Mucosa of rectum (tissue), 2 donors: ENCODE data around the gene ADAP1.

Experiments
- H3K27ac ChIP-seq, 2 donors: one replicate each; pipeline ENCODE4 v1.7.0; 2013; ENCODE audit warnings: inconsistent platforms in 2 of 2, low read depth in 2 of 2, low read length in 2 of 2
- H3K27me3 ChIP-seq, 2 donors: one replicate each; pipeline ENCODE4 v1.7.0; 2013; ENCODE audit warnings: low read length in 2 of 2; ENCODE audit not compliant: control insufficient read depth in 2 of 2, insufficient read depth in 2 of 2
- H3K36me3 ChIP-seq, 2 donors: one replicate each; pipeline ENCODE4 v1.7.0; 2013; ENCODE audit warnings: low read length in 2 of 2; ENCODE audit not compliant: control insufficient read depth in 2 of 2, insufficient read depth in 2 of 2
- H3K4me1 ChIP-seq, 2 donors: one replicate each; pipeline ENCODE4 v1.7.0; 2013; ENCODE audit warnings: low read length in 2 of 2, mild to moderate bottlenecking in 1 of 2; ENCODE audit not compliant: control insufficient read depth in 2 of 2, insufficient read depth in 2 of 2
- H3K4me3 ChIP-seq, 2 donors: one replicate each; pipeline ENCODE4 v1.7.0; 2013; ENCODE audit warnings: low read length in 2 of 2
- H3K9ac ChIP-seq, 2 donors: one replicate each; pipeline ENCODE4 v1.7.0; 2013; ENCODE audit warnings: low read length in 2 of 2, low read depth in 1 of 2, mild to moderate bottlenecking in 1 of 2
- H3K9me3 ChIP-seq, 2 donors: one replicate each; pipeline ENCODE4 v1.7.0; 2013; ENCODE audit warnings: low read length in 2 of 2; ENCODE audit not compliant: control insufficient read depth in 2 of 2
- donor health status: healthy.
- donor health status: Normal muscosa, but diverticular disease.

Gene ADAP1

DNA sequence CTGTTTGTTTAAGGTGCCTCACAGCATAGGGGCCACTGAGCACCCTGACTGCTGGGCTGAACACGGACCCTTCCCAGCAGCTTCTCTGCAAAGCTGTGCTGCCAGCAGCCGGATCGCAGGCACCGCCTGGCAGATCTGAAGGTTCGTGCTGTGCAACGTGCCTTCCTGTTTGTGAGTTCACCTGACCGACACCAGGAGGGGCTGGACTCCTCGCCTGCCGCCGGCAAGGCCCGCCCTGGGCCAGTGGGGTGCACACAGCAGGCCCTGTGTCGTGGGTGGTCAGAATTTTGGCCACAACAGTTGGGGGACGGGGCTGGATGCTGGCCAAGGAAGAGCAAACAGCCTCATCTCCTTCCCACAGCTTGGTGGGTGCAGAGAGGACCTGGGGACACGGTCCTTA lies 41.1 kb upstream of the ADAP1 start:
- no peak overlapping the region for H3K9ac ChIP-seq
- peaks cover 3 to 4% of the 10 kb centered on the region in 2 donors for H3K36me3 ChIP-seq
- H3K27me3 ChIP-seq = peaks cover 0 to 3% of the 10 kb centered on the region in 2 donors
- no peak overlapping the region for H3K27ac ChIP-seq
- H3K4me1 ChIP-seq = peaks cover 4 to 12% of the 10 kb centered on the region in 2 donors
- H3K4me3 ChIP-seq = no peak overlapping the region
- H3K9me3 ChIP-seq = no peaks in the 10 kb centered on the region

DNA sequence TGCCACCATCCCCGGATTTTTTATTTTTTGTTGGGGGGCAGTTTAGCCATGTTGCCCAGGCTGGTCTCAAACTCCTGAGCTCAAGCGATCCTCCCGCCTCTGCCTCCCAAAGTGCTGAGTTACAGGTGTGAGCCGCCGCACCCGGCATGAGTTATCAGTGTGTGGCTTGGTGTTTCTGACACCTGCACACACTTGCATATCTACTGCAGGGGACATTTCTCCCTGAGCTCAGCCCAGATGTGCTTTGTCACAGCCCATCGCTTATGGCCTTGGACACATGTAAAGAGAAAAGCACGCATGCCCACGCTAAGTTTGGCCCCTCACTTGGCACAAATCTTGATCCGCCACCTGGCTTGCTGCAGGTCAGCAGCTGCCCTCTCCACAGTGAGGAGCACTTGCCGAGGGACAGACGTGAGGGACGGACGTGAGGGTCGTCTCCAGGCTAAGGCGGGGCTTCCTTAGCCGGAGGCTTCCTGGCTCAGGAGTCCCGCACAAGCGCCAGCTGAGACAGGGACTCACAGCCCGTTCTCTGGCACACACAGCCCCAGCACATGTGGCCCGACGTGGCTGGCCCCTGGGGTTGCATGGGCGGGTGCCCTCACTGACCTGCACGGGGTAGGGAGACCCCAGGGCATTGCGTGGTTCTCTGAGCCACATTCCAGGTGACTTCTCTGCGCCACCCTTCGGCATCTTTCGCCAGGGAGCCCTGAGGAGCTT lies 40.3 kb upstream of the ADAP1 start:
- Histone ChIP-seq H3K9ac (no peak overlapping the region), H3K27me3 (peaks cover 0 to 3% of the 10 kb centered on the region in 2 donors), H3K27ac (no peak overlapping the region), H3K4me3 (no peak overlapping the region), H3K36me3 (peaks cover 3 to 4% of the 10 kb centered on the region in 2 donors), H3K4me1 (peaks cover 4 to 12% of the 10 kb centered on the region in 2 donors), H3K9me3 (no peaks in the 10 kb centered on the region)

- no peak overlapping the region for H3K9ac ChIP-seq
- peaks cover 0 to 3% of the 10 kb centered on the region in 2 donors for H3K27me3 ChIP-seq
- H3K36me3 ChIP-seq = peaks cover 3 to 4% of the 10 kb centered on the region in 2 donors
- peaks cover 8 to 9% of the 10 kb centered on the region in 2 donors for H3K4me1 ChIP-seq
- H3K9me3 ChIP-seq = no peaks in the 10 kb centered on the region
- H3K27ac ChIP-seq = no peak overlapping the region
- no peak overlapping the region for H3K4me3 ChIP-seq
Measured at GRCh38 chr7:992709-993607, 38.5 kb upstream of the ADAP1 start.

- H3K27me3 ChIP-seq = peaks cover 0 to 3% of the 10 kb centered on the region in 2 donors
- H3K9me3 ChIP-seq = no peaks in the 10 kb centered on the region
- peaks cover 3 to 4% of the 10 kb centered on the region in 2 donors for H3K36me3 ChIP-seq
- no peak overlapping the region for H3K4me3 ChIP-seq
- H3K4me1 ChIP-seq = peaks cover 2 to 9% of the 10 kb centered on the region in 2 donors
- H3K9ac ChIP-seq = no peak overlapping the region
- no peak overlapping the region for H3K27ac ChIP-seq
Measured at GRCh38 chr7:991729-992656, 37.5 kb upstream of the ADAP1 start.

GRCh38 chr7:990933-991728 lies 36.7 kb upstream of the ADAP1 start:
- peaks cover 0 to 9% of the 10 kb centered on the region in 2 donors for H3K4me1 ChIP-seq
- peaks cover 0 to 3% of the 10 kb centered on the region in 2 donors for H3K27me3 ChIP-seq
- H3K4me3 ChIP-seq = no peak overlapping the region
- H3K27ac ChIP-seq = no peak overlapping the region
- no peaks in the 10 kb centered on the region for H3K36me3 ChIP-seq
- no peak overlapping the region for H3K9ac ChIP-seq
- H3K9me3 ChIP-seq = no peaks in the 10 kb centered on the region

- H3K4me3 ChIP-seq = no peak overlapping the region
- peaks cover 0 to 9% of the 10 kb centered on the region in 2 donors for H3K4me1 ChIP-seq
- H3K9ac ChIP-seq = no peak overlapping the region
- peaks cover 0 to 3% of the 10 kb centered on the region in 2 donors for H3K27me3 ChIP-seq
- no peaks in the 10 kb centered on the region for H3K36me3 ChIP-seq
- no peak overlapping the region for H3K27ac ChIP-seq
- H3K9me3 ChIP-seq = no peaks in the 10 kb centered on the region
Measured at GRCh38 chr7:990352-990932, 36.0 kb upstream of the ADAP1 start.

- no peak overlapping the region for H3K9ac ChIP-seq
- peaks cover 0 to 9% of the 10 kb centered on the region in 2 donors for H3K4me1 ChIP-seq
- no peak overlapping the region for H3K27ac ChIP-seq
- H3K36me3 ChIP-seq = no peaks in the 10 kb centered on the region
- no peak overlapping the region for H3K4me3 ChIP-seq
- peaks cover 0 to 3% of the 10 kb centered on the region in 2 donors for H3K27me3 ChIP-seq
- no peaks in the 10 kb centered on the region for H3K9me3 ChIP-seq
Measured at GRCh38 chr7:988963-989529, 34.6 kb upstream of the ADAP1 start.

DNA sequence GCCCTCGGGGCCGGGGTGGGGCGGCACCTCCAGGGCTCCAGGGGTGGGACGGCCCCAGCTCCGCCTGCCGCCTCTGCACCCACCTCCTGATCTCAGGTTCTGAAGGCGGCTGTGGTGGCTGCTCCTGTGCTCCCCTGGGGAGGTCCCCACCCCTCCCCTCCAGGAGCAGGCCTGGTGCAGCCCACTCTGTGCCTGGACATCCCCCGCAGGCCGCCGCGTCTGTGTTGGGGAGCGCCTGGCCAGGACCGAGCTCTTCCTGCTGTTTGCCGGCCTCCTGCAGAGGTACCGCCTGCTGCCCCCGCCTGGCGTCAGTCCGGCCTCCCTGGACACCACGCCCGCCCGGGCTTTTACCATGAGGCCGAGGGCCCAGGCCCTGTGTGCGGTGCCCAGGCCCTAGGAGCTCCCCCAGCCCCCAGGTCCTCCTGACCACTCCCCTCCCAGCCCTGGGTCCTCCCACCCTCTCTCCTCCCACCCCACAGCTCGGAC lies 34.0 kb upstream of the ADAP1 start:
- Histone ChIP-seq H3K27ac (no peak overlapping the region), H3K4me3 (no peak overlapping the region), H3K4me1 (peaks cover 0 to 9% of the 10 kb centered on the region in 2 donors), H3K36me3 (no peaks in the 10 kb centered on the region), H3K9me3 (no peaks in the 10 kb centered on the region), H3K9ac (no peak overlapping the region), H3K27me3 (peaks cover 0 to 3% of the 10 kb centered on the region in 2 donors)
